Measurements from ENCODE around the gene GNMT.

Gene GNMT

DNA sequence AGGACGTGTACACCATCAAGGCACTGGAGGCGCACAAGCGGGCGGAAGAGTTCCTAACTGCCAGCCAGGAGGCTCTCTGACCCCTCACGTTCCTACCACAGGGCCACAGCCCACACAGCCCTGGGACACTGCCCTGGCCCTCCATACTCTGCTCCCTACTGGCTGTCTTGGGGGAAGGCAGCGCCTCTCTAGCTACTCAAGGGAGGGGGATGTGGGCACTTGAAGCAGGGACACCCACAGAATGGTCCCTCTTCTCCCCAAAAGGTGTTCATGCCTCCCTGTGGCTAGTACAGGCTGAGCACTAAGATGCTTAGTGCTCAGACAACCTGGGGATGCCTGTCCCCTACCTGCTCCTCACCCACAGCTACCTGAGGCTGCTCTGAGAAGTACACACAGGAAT, 50.7 kb downstream of the GNMT start:
- no peak overlapping the region for H3K4me3 ChIP-seq (ENCODE audit: low read length)
- TF ChIP-seq, protein P1, sequence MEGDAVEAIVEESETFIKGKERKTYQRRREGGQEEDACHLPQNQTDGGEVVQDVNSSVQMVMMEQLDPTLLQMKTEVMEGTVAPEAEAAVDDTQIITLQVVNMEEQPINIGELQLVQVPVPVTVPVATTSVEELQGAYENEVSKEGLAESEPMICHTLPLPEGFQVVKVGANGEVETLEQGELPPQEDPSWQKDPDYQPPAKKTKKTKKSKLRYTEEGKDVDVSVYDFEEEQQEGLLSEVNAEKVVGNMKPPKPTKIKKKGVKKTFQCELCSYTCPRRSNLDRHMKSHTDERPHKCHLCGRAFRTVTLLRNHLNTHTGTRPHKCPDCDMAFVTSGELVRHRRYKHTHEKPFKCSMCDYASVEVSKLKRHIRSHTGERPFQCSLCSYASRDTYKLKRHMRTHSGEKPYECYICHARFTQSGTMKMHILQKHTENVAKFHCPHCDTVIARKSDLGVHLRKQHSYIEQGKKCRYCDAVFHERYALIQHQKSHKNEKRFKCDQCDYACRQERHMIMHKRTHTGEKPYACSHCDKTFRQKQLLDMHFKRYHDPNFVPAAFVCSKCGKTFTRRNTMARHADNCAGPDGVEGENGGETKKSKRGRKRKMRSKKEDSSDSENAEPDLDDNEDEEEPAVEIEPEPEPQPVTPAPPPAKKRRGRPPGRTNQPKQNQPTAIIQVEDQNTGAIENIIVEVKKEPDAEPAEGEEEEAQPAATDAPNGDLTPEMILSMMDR (IDR thresholded peaks at IDR 0.05; ENCODE audit: insufficient read depth, low read depth, low read length, missing control alignments), result no peak
- DNase-seq (ENCODE audit: low read depth), result no peak

- DNase-seq (ENCODE audit: low read depth), result no peak
- no peak overlapping the region for H3K4me3 ChIP-seq (ENCODE audit: low read length)
- TF ChIP-seq, protein P1 (IDR thresholded peaks at IDR 0.05; ENCODE audit: insufficient read depth, low read depth, low read length, missing control alignments), result no peak
These were observed 51.8 kb downstream of the GNMT start for GRCh38 chr6:43012364-43012763.

GRCh38 chr6:43013097-43013842, 52.7 kb downstream of the GNMT start:
- no peak for DNase-seq (ENCODE audit: low read depth)
- TF ChIP-seq, protein P1 (IDR thresholded peaks at IDR 0.05; ENCODE audit: insufficient read depth, low read depth, low read length, missing control alignments), result no peak
- peak overlapping the region; percentile 98 for H3K4me3 ChIP-seq (ENCODE audit: low read length)

All from epithelial cell of esophagus (primary cell).